HepG2 (cell line): ENCODE measurements around the gene LYST. TPM values are rescaled to one million over a fixed set of nuclear protein-coding genes. Genes with fewer than 3 reads are reported as not detected.

Experiments used
- ATAC-seq: fragments of 200-7000 bp; cut with Tn5 transposase; 3 replicates; pipeline ENCODE4 v1.9.1; 2020; ENCODE audit warnings: mild to moderate bottlenecking, moderate library complexity
- BruUV-seq: library from RNA; stranded (reverse); fragments of 400-500 nt; replicated peaks from 2 replicates; lab custom pipeline; 2021; lab: Mats Ljungman, UMichigan
- CTCF ChIA-PET: fragments of 300-600 bp; formaldehyde crosslinking; extraction: SDS; loops from one replicate; lab custom pipeline; 2021; ENCODE audit warnings: low total read pairs, inconsistent platforms, low intra/inter-chr PET ratio; lab: Yijun Ruan, JAX
- POLR2A ChIA-PET: fragments of 350-600 bp; sonication (Branson Sonifier 250); formaldehyde crosslinking; loops from one replicate; lab custom pipeline; 2020; ENCODE audit warnings: antibody characterized with exemption, inconsistent platforms; lab: Yijun Ruan, JAX
- DNase-seq: peaks from one replicate; pipeline ENCODE4 v3.0.0-alpha.2; 2015; ENCODE audit warnings: low spot score
- FAIRE-seq: peaks from 3 replicates; lab custom pipeline; 2011; peaks lifted over from hg19 to GRCh38; lab: Jason Lieb, UNC
- H2AFZ ChIP-seq: one replicate; pipeline ENCODE4 v1.6.1; 2011; ENCODE audit warnings: low read length, inconsistent platforms
- H3K27ac ChIP-seq: fragments of 300-600 bp; 3 replicates; pipeline ENCODE4 v1.8.0; 2011; ENCODE audit warnings: mixed run types, mild to moderate bottlenecking, mixed read lengths, low read length, inconsistent platforms; ENCODE audit not compliant: insufficient read depth; ENCODE audit errors: extremely low read length
- H3K27me3 ChIP-seq, 2 experiments: fragments of 200-600 bp in 1 of 2; 2 replicates in 1 of 2; 3 replicates in 1 of 2; pipeline versions ENCODE4 v1.6.0 to v1.8.0; 2011; ENCODE audit warnings: low read length in 2 of 2, mild to moderate bottlenecking in 2 of 2, moderate library complexity in 2 of 2, inconsistent platforms in 1 of 2; ENCODE audit not compliant: insufficient read depth in 2 of 2, control insufficient read depth in 1 of 2
- H3K36me3 ChIP-seq, 2 experiments: fragments of 200-600 bp in 1 of 2; replicated peaks in 1 of 2; 2 replicates in 1 of 2; 3 replicates in 1 of 2; pipeline versions ENCODE4 v1.5.1 to v1.8.0; 2011; ENCODE audit warnings: low read length in 2 of 2, inconsistent platforms in 1 of 2; ENCODE audit not compliant: insufficient read depth in 2 of 2, control insufficient read depth in 1 of 2
- H3K4me1 ChIP-seq: 2 replicates; pipeline ENCODE4 v1.5.1; 2012; ENCODE audit warnings: low read length, inconsistent platforms; ENCODE audit not compliant: insufficient read depth
- H3K4me2 ChIP-seq: 2 replicates; pipeline ENCODE4 v1.6.0; 2011; ENCODE audit warnings: low read depth, low read length, inconsistent platforms
- H3K4me3 ChIP-seq, 3 experiments: fragments of 200-600 bp in 1 of 3; sonication (generic), shearing (Covaris generic) in 1 of 3; replicated peaks in 1 of 3; 2 replicates each; pipeline ENCODE4 v1.5.1; 2011 to 2016; ENCODE audit warnings: low read length in 3 of 3, inconsistent platforms in 2 of 3, low read depth in 2 of 3, mild to moderate bottlenecking in 2 of 3, control low read depth in 1 of 3, mixed read lengths in 1 of 3; ENCODE audit not compliant: insufficient read depth in 1 of 3
- H3K79me2 ChIP-seq: one replicate; pipeline ENCODE4 v1.6.1; 2011; ENCODE audit warnings: low read length, inconsistent platforms; ENCODE audit not compliant: insufficient read depth
- H3K9ac ChIP-seq: 2 replicates; pipeline ENCODE4 v1.6.0; 2011; ENCODE audit warnings: mild to moderate bottlenecking, low read depth, low read length, inconsistent platforms; ENCODE audit not compliant: insufficient read depth
- H3K9me3 ChIP-seq: 2 replicates; pipeline ENCODE4 v1.5.1; 2012; ENCODE audit warnings: mild to moderate bottlenecking, low read length
- H4K20me1 ChIP-seq: 2 replicates; pipeline ENCODE4 v1.6.0; 2011; ENCODE audit warnings: inconsistent platforms, mild to moderate bottlenecking, low read length, moderate library complexity; ENCODE audit not compliant: insufficient read depth
- CREM ChIP-seq, 2 experiments: sonication (generic) in 1 of 2; formaldehyde crosslinking in 1 of 2; IDR thresholded peaks; 2 replicates each; pipeline versions ENCODE4 v1.4.0 to v1.6.1; 2016 to 2020; ENCODE audit warnings: antibody characterized with exemption in 1 of 2, mild to moderate bottlenecking in 1 of 2, missing genetic modification reagents in 1 of 2
- EED ChIP-seq: sonication (generic); formaldehyde crosslinking; IDR thresholded peaks from 2 replicates; pipeline ENCODE4 v1.5.0; 2020; ENCODE audit warnings: mild to moderate bottlenecking, missing genetic modification reagents
- GLI4 ChIP-seq: sonication (generic); formaldehyde crosslinking; IDR thresholded peaks from 2 replicates; pipeline ENCODE4 v1.5.1; 2020; ENCODE audit warnings: missing genetic modification reagents, mild to moderate bottlenecking, moderate library complexity, borderline replicate concordance
- HNRNPK ChIP-seq: fragments of 200-400 bp; formaldehyde crosslinking; IDR thresholded peaks from 2 replicates; pipeline ENCODE4 v1.6.1; 2018; ENCODE audit warnings: low read length, low read depth, moderate library complexity, mild to moderate bottlenecking; ENCODE audit not compliant: poor library complexity, severe bottlenecking
- HNRNPUL1 ChIP-seq: fragments of 200-400 bp; formaldehyde crosslinking; IDR thresholded peaks from 2 replicates; pipeline ENCODE4 v1.6.1; 2017; ENCODE audit warnings: low read depth, mild to moderate bottlenecking, low read length, moderate library complexity
- HOXD1 ChIP-seq: sonication (generic); formaldehyde crosslinking; IDR thresholded peaks from 2 replicates; pipeline ENCODE4 v1.5.0; 2020; ENCODE audit warnings: missing genetic modification reagents
- PITX1 ChIP-seq: sonication (generic); formaldehyde crosslinking; IDR thresholded peaks from 2 replicates; pipeline ENCODE4 v1.5.1; 2020; ENCODE audit warnings: mild to moderate bottlenecking, missing genetic modification reagents
- ZFYVE20 ChIP-seq: sonication (generic); formaldehyde crosslinking; IDR thresholded peaks from 2 replicates; pipeline ENCODE4 v1.8.0; 2023; ENCODE audit warnings: low read depth, mild to moderate bottlenecking, moderate library complexity, missing genetic modification reagents, borderline replicate concordance
- ZNF138 ChIP-seq: sonication (generic); formaldehyde crosslinking; IDR thresholded peaks from 2 replicates; pipeline ENCODE4 v1.5.0; 2020; ENCODE audit warnings: mild to moderate bottlenecking, low read depth, missing genetic modification reagents
- ZNF20 ChIP-seq: sonication (generic); formaldehyde crosslinking; IDR thresholded peaks from 2 replicates; pipeline ENCODE4 v1.4.0; 2020; ENCODE audit warnings: mild to moderate bottlenecking, moderate library complexity, missing genetic modification reagents
- ZNF460 ChIP-seq: sonication (generic); formaldehyde crosslinking; IDR thresholded peaks from 2 replicates; pipeline ENCODE4 v1.5.1; 2020; ENCODE audit warnings: missing genetic modification reagents, mild to moderate bottlenecking, borderline replicate concordance
- ZNF777 ChIP-seq: sonication (generic); formaldehyde crosslinking; IDR thresholded peaks from 2 replicates; pipeline ENCODE4 v1.4.0; 2020; ENCODE audit warnings: missing genetic modification reagents
- ZSCAN31 ChIP-seq: sonication (generic); formaldehyde crosslinking; IDR thresholded peaks from 2 replicates; pipeline ENCODE4 v1.5.0; 2020; ENCODE audit warnings: low read depth, mild to moderate bottlenecking, missing genetic modification reagents
- WGBS: methylation state at CpG from one replicate; pipeline ENCODE4 v1.1.6; 2017; ENCODE audit warnings: low lambda C conversion rate; 5-methylcytosine and 5-hydroxymethylcytosine counted together
- in situ Hi-C: cut with HindIII; loops from 2 replicates; pipeline ENCODE4 v1.10.0; 2017; ENCODE audit warnings: low pct_unique_long_range_greater_than_20kb; ENCODE audit not compliant: extremely low pct_ligation_motif_present
- intact Hi-C: fragments of 100-400 bp; cut with micrococcal nuclease; formaldehyde crosslinking; loops from one replicate; pipeline ENCODE4 v1.10.0; 2022; ENCODE audit not compliant: unreplicated experiment
- polyA plus RNA-seq, 8 experiments: library from polyadenylated mRNA; depleted of rRNA in 3 of 8; stranded (reverse) in 7 of 8; unstranded in 1 of 8; fragments of >200 nt; fragmentation: Illumina TruSeq in 4 of 8; extraction: Trizol in 4 of 8; gene quantifications; 2 replicates each; pipeline versions ENCODE4 v1.2.1 to v1.2.3, GENCODE V29; 2011 to 2016; ENCODE audit warnings: low read depth in 4 of 8, missing spikeins in 1 of 8, mixed read lengths in 1 of 8; ENCODE audit not compliant: insufficient read depth in 1 of 8
- total RNA-seq, 5 experiments: library from RNA; depleted of rRNA; stranded (reverse); fragments of >200 nt; fragmentation: Illumina TruSeq; extraction: Trizol; gene quantifications; 2 replicates each; pipeline ENCODE4 v1.2.3, GENCODE V29; 2016; ENCODE audit warnings: low read depth in 1 of 5
- TF ChIP-seq, protein P1 (sequence below): sonication (generic); formaldehyde crosslinking; IDR thresholded peaks from 2 replicates; pipeline ENCODE4 v1.4.0; 2020; ENCODE audit warnings: missing genetic modification reagents, mild to moderate bottlenecking, borderline replicate concordance
- TF ChIP-seq, protein P2 (sequence below): IDR thresholded peaks from 2 replicates; pipeline ENCODE4 v1.6.1; 2018; ENCODE audit warnings: missing genetic modification reagents, mild to moderate bottlenecking, missing compliant biosample characterization
- TF ChIP-seq, protein P3 (sequence below): sonication (generic); formaldehyde crosslinking; IDR thresholded peaks from 2 replicates; pipeline ENCODE4 v1.4.0; 2020; ENCODE audit warnings: missing genetic modification reagents

The LYST gene
- total and polyA plus RNA-seq, 2 of the 13 experiments (the other 11 are each of a cell fraction or from before 2014, with no cell fraction given) = 0.91 to 2.5 TPM

DNA sequence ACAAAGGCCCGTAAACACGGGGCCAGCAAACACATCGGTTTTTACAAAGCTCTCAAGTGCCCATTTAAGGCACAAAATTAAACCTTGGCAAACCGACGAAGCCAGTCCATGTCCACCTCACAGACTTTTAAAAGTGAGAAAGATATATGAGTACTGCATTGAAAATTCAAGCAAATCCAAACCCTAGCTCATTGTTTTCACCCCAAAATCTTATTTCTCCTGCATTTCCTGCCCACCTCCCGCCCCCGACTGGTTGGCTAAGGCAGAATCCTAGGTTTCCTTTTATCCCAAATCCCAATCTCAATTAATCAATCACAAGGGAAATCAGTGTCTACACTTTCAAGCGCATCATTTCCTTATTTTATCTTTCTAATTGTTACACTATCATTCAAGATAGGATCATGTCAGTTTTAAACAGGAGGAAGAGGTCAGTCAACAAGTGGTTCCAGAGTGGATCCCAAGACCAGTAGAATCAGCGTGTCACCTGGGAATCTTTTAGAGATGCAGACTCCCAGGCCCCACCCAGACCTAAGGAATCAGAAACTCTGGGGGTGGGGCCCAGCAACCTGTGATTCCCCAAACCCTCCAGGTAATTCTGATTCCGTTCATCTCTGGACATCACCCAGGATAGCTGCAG, 215.4 kb downstream of the LYST start:
- ChIA-PET POLR2A (interaction anchor here (0.7 to 2.3 kb wide), 8 partner anchors 11 to 146 kb away, joined by 3 to 12 read pairs (median 4); no protein-coding TSS in a partner anchor), CTCF (no interaction called here)
- H3K4me3 ChIP-seq = peak overlapping the region in 2 of 3 experiments; percentile 72 to 88; a peak in 5 of 6 replicates
- H3K36me3 ChIP-seq = no peaks in the 10 kb centered on the region
- H3K27ac ChIP-seq = peak overlapping the region; percentile 98
- peaks cover 27% of the 10 kb centered on the region for H3K79me2 ChIP-seq
- TSS peak; percentile 90 for BruUV-seq
- H2AFZ ChIP-seq = no peak overlapping the region
- DNase-seq (no peak), FAIRE-seq (no peak), ATAC-seq (no peak)
- in situ Hi-C loops = no loop called here
- intact Hi-C loops = loop anchor here (5.0 kb wide), 1 partner anchor 144 kb away; no protein-coding TSS in a partner anchor
- H3K27me3 ChIP-seq = no peaks in the 10 kb centered on the region
- peak overlapping the region; percentile 96 for H3K9ac ChIP-seq
- peak overlapping the region; percentile 84 for H3K4me2 ChIP-seq
- H3K9me3 ChIP-seq = no peaks in the 10 kb centered on the region
- peaks cover 39% of the 10 kb centered on the region for H3K4me1 ChIP-seq
- WGBS = 27% methylated on average over 10 of the region's 10 CpGs
- peaks cover 11% of the 10 kb centered on the region; the same call in 1 of the 2 replicates for H4K20me1 ChIP-seq
- TF ChIP-seq GLI4 (CRISPR knock-in tag) (no peak), ZNF138 (CRISPR knock-in tag) (0 out of 2 replicates have a peak, but pooled peaks have one; percentile 19), HNRNPK (no peak), HOXD1 (CRISPR knock-in tag) (peak; percentile 14; the same call in 1 of the 2 replicates), ZNF460 (CRISPR knock-in tag) (0 out of 2 replicates have a peak, but pooled peaks have one; percentile 44), ZNF777 (CRISPR knock-in tag) (no peak), ZFYVE20 (CRISPR knock-in tag) (0 out of 2 replicates have a peak, but pooled peaks have one; percentile 18), HNRNPUL1 (no peak), EED (CRISPR knock-in tag) (no peak), CREM (IDR thresholded peaks at IDR 0.05) (0 out of 2 replicates have a peak, but pooled peaks have one; percentile 7), CREM (CRISPR knock-in tag; IDR thresholded peaks at IDR 0.05) (no peak), ZSCAN31 (peak; percentile 82; the same call in 1 of the 2 replicates), ZNF20 (CRISPR knock-in tag) (0 out of 2 replicates have a peak, but pooled peaks have one; percentile 25), PITX1 (no peak)
- TF ChIP-seq, protein P1, sequence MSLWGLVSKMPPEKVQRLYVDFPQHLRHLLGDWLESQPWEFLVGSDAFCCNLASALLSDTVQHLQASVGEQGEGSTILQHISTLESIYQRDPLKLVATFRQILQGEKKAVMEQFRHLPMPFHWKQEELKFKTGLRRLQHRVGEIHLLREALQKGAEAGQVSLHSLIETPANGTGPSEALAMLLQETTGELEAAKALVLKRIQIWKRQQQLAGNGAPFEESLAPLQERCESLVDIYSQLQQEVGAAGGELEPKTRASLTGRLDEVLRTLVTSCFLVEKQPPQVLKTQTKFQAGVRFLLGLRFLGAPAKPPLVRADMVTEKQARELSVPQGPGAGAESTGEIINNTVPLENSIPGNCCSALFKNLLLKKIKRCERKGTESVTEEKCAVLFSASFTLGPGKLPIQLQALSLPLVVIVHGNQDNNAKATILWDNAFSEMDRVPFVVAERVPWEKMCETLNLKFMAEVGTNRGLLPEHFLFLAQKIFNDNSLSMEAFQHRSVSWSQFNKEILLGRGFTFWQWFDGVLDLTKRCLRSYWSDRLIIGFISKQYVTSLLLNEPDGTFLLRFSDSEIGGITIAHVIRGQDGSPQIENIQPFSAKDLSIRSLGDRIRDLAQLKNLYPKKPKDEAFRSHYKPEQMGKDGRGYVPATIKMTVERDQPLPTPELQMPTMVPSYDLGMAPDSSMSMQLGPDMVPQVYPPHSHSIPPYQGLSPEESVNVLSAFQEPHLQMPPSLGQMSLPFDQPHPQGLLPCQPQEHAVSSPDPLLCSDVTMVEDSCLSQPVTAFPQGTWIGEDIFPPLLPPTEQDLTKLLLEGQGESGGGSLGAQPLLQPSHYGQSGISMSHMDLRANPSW (CRISPR knock-in tag) = no peak
- TF ChIP-seq, protein P2, sequence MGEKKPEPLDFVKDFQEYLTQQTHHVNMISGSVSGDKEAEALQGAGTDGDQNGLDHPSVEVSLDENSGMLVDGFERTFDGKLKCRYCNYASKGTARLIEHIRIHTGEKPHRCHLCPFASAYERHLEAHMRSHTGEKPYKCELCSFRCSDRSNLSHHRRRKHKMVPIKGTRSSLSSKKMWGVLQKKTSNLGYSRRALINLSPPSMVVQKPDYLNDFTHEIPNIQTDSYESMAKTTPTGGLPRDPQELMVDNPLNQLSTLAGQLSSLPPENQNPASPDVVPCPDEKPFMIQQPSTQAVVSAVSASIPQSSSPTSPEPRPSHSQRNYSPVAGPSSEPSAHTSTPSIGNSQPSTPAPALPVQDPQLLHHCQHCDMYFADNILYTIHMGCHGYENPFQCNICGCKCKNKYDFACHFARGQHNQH (CRISPR knock-in tag) = peak; percentile 9; the same call in 1 of the 2 replicates
- TF ChIP-seq, protein P3, sequence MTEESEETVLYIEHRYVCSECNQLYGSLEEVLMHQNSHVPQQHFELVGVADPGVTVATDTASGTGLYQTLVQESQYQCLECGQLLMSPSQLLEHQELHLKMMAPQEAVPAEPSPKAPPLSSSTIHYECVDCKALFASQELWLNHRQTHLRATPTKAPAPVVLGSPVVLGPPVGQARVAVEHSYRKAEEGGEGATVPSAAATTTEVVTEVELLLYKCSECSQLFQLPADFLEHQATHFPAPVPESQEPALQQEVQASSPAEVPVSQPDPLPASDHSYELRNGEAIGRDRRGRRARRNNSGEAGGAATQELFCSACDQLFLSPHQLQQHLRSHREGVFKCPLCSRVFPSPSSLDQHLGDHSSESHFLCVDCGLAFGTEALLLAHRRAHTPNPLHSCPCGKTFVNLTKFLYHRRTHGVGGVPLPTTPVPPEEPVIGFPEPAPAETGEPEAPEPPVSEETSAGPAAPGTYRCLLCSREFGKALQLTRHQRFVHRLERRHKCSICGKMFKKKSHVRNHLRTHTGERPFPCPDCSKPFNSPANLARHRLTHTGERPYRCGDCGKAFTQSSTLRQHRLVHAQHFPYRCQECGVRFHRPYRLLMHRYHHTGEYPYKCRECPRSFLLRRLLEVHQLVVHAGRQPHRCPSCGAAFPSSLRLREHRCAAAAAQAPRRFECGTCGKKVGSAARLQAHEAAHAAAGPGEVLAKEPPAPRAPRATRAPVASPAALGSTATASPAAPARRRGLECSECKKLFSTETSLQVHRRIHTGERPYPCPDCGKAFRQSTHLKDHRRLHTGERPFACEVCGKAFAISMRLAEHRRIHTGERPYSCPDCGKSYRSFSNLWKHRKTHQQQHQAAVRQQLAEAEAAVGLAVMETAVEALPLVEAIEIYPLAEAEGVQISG = no peak; the same call in 1 of the 2 replicates
